ENCODE data around the gene FOXP1. TPM values are rescaled to one million over a fixed set of nuclear protein-coding genes. Genes with fewer than 3 reads are reported as not detected.

Gene FOXP1
- total RNA-seq, 2 donors from 2014 or later, result 41.7 to 94.3 TPM

GRCh38 chr3:71355862-71356261 is 227.7 kb downstream of the FOXP1 start:
- no peaks in the 10 kb centered on the region for H3K9me3 ChIP-seq (ENCODE audit: control insufficient read depth, low read length)
- no peak overlapping the region for H3K27ac ChIP-seq (ENCODE audit: low read depth, low read length)
- no peaks in the 10 kb centered on the region for H3K27me3 ChIP-seq (ENCODE audit: control insufficient read depth, insufficient read depth, low read length, poor library complexity, severe bottlenecking)
- DNase-seq, result no peak
- no peaks in the 10 kb centered on the region for H3K4me1 ChIP-seq (ENCODE audit: control insufficient read depth, insufficient read depth, low read length)
- 89 to 96% methylated on average over 3 to 7 of the region's 7 CpGs for WGBS, 2 experiments (ENCODE audit: insufficient coverage in 1 of 2, insufficient read length in 1 of 2)
- H3K4me1 Mint-ChIP-seq, result peaks cover under 1% of the 10 kb centered on the region
- H3K36me3 ChIP-seq (ENCODE audit: control insufficient read depth, insufficient read depth, low read length), result no peaks in the 10 kb centered on the region
- peaks cover 4% of the 10 kb centered on the region for H3K36me3 Mint-ChIP-seq (ENCODE audit: low read depth)
- H3K27ac Mint-ChIP-seq, result no peak overlapping the region
- TF ChIP-seq CTCF (conservative IDR thresholded peaks at IDR 0.05), result no peak
- H3K9me3 Mint-ChIP-seq, result no peaks in the 10 kb centered on the region
- no peaks in the 10 kb centered on the region for H3K27me3 Mint-ChIP-seq (ENCODE audit: insufficient read depth)
- no peak overlapping the region for H3K9ac ChIP-seq (ENCODE audit: extremely low read depth, low read length, poor library complexity, severe bottlenecking)
- H3K4me3 ChIP-seq (ENCODE audit: low read length), result no peak overlapping the region
- H3K4me3 Mint-ChIP-seq, result no peak overlapping the region

GRCh38 chr3:71355037-71355436 is 228.5 kb downstream of the FOXP1 start:
- WGBS, 2 experiments (ENCODE audit: insufficient coverage in 1 of 2, insufficient read length in 1 of 2), result 89 to 91% methylated on average over 2 to 5 of the region's 5 CpGs
- H3K27ac Mint-ChIP-seq, result no peak overlapping the region
- no peak for TF ChIP-seq CTCF (conservative IDR thresholded peaks at IDR 0.05)

GRCh38 chr3:71351403-71352149 is 232.0 kb downstream of the FOXP1 start:
- H3K27ac Mint-ChIP-seq, result no peak overlapping the region

More at GRCh38 chr3:71355037-71355436, 228.5 kb downstream of the FOXP1 start:
- Histone ChIP-seq H3K4me1 (ENCODE audit: control insufficient read depth, insufficient read depth, low read length) (no peaks in the 10 kb centered on the region), H3K4me3 (ENCODE audit: low read length) (no peak overlapping the region), H3K36me3 (ENCODE audit: control insufficient read depth, insufficient read depth, low read length) (no peaks in the 10 kb centered on the region), H3K9me3 (ENCODE audit: control insufficient read depth, low read length) (no peaks in the 10 kb centered on the region), H3K27me3 (ENCODE audit: control insufficient read depth, insufficient read depth, low read length, poor library complexity, severe bottlenecking) (no peaks in the 10 kb centered on the region), H3K27ac (ENCODE audit: low read depth, low read length) (no peak overlapping the region), H3K9ac (ENCODE audit: extremely low read depth, low read length, poor library complexity, severe bottlenecking) (no peak overlapping the region)
- no peak overlapping the region for H3K4me3 Mint-ChIP-seq
- H3K9me3 Mint-ChIP-seq, result no peaks in the 10 kb centered on the region
- peaks cover 4% of the 10 kb centered on the region for H3K36me3 Mint-ChIP-seq (ENCODE audit: low read depth)
- no peaks in the 10 kb centered on the region for H3K27me3 Mint-ChIP-seq (ENCODE audit: insufficient read depth)
- no peak for DNase-seq
- H3K4me1 Mint-ChIP-seq, result no peaks in the 10 kb centered on the region

More at GRCh38 chr3:71351403-71352149, 232.0 kb downstream of the FOXP1 start:
- no peaks in the 10 kb centered on the region for H3K4me1 ChIP-seq (ENCODE audit: control insufficient read depth, insufficient read depth, low read length)
- no peak overlapping the region for H3K4me3 Mint-ChIP-seq
- no peaks in the 10 kb centered on the region for H3K27me3 ChIP-seq (ENCODE audit: control insufficient read depth, insufficient read depth, low read length, poor library complexity, severe bottlenecking)
- no peak overlapping the region for H3K9ac ChIP-seq (ENCODE audit: extremely low read depth, low read length, poor library complexity, severe bottlenecking)
- no peak overlapping the region for H3K27ac ChIP-seq (ENCODE audit: low read depth, low read length)
- no peaks in the 10 kb centered on the region for H3K36me3 ChIP-seq (ENCODE audit: control insufficient read depth, insufficient read depth, low read length)
- no peaks in the 10 kb centered on the region for H3K36me3 Mint-ChIP-seq (ENCODE audit: low read depth)
- H3K9me3 ChIP-seq (ENCODE audit: control insufficient read depth, low read length), result no peaks in the 10 kb centered on the region
- WGBS, 2 experiments (ENCODE audit: insufficient coverage in 1 of 2, insufficient read length in 1 of 2), result 94 to 96% methylated on average over 3 to 4 of the region's 4 CpGs
- TF ChIP-seq CTCF (conservative IDR thresholded peaks at IDR 0.05), result no peak
- H3K4me3 ChIP-seq (ENCODE audit: low read length), result no peak overlapping the region
- DNase-seq, result no peak
- H3K4me1 Mint-ChIP-seq, result no peaks in the 10 kb centered on the region
- H3K9me3 Mint-ChIP-seq, result no peaks in the 10 kb centered on the region
- H3K27me3 Mint-ChIP-seq (ENCODE audit: insufficient read depth), result no peaks in the 10 kb centered on the region
